Measurements from ENCODE around the gene ROBO4. TPM values are rescaled to one million over a fixed set of nuclear protein-coding genes. Genes with fewer than 3 reads are reported as not detected.

The ROBO4 gene
- 1.6 TPM for total RNA-seq

- DNase-seq (ENCODE audit: low spot score in 2 of 2) (no peak), FAIRE-seq (no peak)
Measured at GRCh38 chr11:124897674-124898262, at the start of gene ROBO4. ROBO4 (minus strand) TSS chr11:124897865; CDS start chr11:124897795, 70 bp downstream.

GRCh38 chr11:124946735-124947141, 49.1 kb upstream of the ROBO4 start:
- FAIRE-seq, result peak; percentile 36
- no peak for DNase-seq (ENCODE audit: low spot score in 2 of 2)

GRCh38 chr11:124945826-124946225, 48.2 kb upstream of the ROBO4 start:
- FAIRE-seq (no peak), DNase-seq (ENCODE audit: low spot score in 2 of 2) (no peak)

- FAIRE-seq (no peak), DNase-seq (ENCODE audit: low spot score in 2 of 2) (no peak)
Measured at GRCh38 chr11:124944565-124944964, 46.9 kb upstream of the ROBO4 start.

GRCh38 chr11:124943741-124944140, 46.1 kb upstream of the ROBO4 start:
- FAIRE-seq, result no peak
- DNase-seq (ENCODE audit: low spot score in 2 of 2), result no peak

DNA sequence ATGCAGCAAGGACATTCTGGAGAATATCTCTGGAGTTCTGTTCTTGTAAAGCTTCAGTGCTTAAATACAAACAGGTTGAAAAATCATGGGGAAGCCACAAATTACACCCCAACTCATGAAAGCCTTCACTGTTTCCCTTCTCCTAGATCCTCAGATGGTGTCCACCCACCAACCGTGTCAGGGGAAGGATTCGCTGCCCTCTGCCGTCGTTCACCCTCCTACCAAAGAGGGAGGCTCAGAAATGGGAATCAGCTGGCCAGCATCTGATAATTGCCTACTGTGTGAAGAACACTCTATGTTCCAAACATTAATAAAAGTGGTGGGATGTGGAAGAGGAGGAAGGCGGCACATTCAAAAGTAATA, 45.6 kb upstream of the ROBO4 start:
- DNase-seq (ENCODE audit: low spot score in 2 of 2), result no peak
- FAIRE-seq, result no peak

DNA sequence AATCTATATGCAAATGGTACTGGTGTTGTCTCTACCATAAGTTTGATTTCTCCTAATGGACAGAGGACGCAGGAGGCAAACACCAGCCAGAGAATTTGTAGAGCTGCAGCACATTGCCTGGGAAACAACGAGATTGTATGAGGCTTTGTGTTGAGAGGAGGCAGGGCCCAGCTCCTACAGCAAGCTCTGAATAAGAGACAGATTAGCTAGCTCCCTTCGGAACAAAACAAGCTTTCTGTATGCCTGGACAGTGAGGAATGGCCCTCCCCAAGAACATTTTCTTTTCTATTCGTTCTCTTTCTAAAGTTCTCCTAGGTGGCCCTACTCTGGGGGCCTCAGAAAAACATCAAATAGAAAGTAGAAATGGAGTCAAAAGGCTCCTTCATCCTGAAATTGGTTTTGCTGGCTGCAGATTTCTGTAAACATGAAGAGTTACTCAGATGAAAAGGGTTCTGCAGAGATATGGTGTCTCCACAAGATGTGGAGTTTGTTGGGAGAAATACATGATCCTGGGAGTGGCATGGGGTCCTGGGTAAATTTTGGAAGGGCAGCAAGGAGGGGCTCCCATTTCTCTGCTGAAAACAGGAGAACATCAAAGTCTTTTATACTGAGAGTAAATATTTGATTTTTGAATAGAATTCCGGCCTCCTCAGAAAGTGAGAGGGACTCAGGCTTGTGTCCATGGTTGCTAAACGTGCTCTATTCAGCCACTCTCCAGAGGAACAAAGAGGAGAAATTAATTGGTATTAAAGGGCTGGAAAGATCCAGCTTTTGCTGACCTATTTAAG, 45.0 kb upstream of the ROBO4 start:
- peak; percentile 69 for FAIRE-seq
- no peak for DNase-seq (ENCODE audit: low spot score in 2 of 2)

DNA sequence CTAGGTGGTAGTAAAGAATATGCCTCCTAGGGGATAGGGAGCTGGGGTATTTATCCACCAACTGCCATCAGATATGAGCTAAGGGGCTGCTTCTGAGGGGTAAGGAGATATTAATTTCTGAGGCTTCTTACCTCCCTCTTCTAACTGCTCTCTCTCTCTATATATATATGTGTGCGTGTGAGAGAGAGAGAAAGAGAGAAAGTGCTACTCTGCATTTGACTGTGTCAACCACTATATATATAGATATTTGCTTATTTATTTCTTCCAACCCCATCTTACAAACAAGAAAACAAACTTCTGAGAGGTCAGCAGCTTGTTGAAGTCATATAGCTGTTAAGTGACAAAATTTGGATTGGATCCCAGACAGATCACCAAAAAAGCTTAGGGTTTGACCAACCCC, 44.0 kb upstream of the ROBO4 start:
- DNase-seq (ENCODE audit: low spot score in 2 of 2) (no peak), FAIRE-seq (no peak)

DNA sequence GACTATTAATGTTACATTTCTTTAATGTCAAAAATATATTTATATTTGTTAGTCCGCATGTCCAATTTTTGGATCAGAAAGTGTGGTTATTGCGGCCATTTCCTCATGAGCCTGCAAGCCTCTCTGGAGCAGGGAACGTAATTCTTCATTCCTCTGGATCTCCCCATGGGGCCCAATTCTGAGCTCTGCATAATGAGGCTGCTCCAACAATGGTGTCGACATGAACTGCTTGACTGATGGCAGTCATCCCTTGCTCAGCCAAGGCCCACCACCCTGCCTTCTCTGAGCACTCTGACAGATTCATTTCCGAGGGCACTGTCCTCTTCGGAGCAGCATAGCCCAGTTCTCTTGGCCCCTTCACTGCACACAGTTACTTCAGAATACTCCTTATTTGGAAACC, 41.3 kb upstream of the ROBO4 start:
- FAIRE-seq (no peak), DNase-seq (ENCODE audit: low spot score in 2 of 2) (no peak)

DNA sequence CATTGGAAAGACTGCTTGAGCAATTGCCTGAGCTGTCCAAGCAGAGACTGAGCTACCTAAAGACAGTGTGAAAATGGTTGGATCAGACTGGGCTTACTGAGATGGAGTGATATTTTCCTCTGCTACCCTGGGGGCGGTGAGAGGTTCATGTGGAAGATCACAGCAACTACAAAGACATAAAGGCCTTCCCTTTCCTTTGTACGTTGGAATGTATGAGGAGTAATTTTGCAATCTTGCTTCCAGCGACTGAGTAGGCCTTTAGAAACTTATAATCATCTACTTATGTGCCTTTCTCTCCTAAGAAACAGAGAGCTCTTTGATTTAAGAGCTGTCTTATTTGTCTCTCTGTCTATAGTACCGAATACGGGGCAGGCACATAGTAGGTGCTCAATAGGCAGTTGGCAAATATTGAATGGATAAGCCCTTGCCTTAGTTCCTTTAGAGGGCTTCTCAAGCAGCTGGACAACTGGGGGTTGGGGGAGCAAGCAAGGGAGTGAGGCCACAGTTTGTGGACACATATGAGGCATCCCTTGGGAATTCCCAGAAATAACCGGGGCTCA, 40.6 kb upstream of the ROBO4 start:
- DNase-seq (ENCODE audit: low spot score in 2 of 2), result no peak
- FAIRE-seq, result no peak

DNA sequence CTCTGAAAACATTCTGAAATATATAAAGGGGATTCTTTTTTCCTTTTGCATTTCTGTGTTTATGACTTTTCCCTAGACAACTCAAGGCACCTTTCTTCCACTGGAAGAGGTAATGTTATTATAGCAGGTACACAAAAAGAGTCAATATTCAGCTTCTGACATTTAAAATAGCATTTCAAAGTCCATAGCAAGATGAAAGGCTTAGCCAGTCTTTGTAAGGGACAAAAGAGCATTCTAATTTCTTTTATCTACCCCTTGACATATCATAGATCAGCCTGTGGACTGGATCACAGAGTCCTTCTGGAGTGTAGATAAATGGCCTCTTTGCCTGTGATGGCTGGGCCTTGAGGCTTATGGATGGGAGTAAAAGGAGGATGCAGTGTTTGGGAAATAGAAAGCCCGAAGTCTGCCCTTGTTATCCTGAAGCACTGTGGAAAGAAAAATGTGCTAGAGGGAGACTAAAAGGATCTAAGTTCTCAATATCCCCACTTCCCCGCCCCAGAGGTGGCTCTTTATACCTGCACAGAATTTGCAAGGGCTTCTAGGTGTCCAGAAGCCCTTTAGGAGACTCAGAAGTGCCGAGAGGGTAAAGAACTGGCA, 39.8 kb upstream of the ROBO4 start:
- DNase-seq (ENCODE audit: low spot score in 2 of 2) (no peak), FAIRE-seq (no peak)

- DNase-seq (ENCODE audit: low spot score in 2 of 2), result no peak
- no peak for FAIRE-seq
Measured at GRCh38 chr11:124935548-124936514, 38.2 kb upstream of the ROBO4 start, which contains the start of gene HEPACAM. HEPACAM (minus strand) TSS chr11:124936047; CDS start chr11:124936006, 41 bp downstream.

DNA sequence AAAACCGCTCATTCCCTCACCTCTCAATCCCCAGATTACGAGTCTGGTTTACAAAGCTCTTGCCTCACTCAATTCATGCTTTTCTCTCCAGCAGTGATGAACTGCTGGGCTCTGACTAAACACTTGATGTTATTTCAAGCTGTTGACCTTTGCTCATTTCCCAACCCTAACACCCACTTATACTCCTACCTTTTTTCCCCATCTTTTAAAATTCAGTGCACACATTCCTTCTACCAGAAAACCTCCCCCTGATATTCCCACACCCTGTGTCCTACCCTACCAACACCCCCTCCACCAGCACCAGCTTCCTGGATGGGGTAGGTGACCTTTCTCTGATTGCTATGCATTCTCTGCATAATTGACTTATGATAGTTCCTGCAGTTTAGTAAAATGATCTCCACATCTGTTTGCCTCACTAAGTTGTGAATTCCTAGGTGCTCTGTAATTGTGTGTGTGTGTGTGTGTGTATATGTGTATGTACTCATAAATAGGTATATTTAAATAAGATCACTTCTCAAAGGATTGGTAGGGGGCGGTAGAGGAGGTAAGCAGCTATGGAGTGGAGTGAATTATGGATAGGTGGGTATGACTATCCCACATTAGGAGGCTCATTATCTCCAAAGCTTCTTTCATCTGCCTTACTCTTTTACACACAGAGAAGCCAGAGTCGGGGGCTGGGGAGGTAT, 37.3 kb upstream of the ROBO4 start:
- DNase-seq (ENCODE audit: low spot score in 2 of 2) (no peak), FAIRE-seq (no peak)

GRCh38 chr11:124930799-124931198, 33.1 kb upstream of the ROBO4 start:
- no peak for FAIRE-seq
- no peak for DNase-seq (ENCODE audit: low spot score in 2 of 2)

DNA sequence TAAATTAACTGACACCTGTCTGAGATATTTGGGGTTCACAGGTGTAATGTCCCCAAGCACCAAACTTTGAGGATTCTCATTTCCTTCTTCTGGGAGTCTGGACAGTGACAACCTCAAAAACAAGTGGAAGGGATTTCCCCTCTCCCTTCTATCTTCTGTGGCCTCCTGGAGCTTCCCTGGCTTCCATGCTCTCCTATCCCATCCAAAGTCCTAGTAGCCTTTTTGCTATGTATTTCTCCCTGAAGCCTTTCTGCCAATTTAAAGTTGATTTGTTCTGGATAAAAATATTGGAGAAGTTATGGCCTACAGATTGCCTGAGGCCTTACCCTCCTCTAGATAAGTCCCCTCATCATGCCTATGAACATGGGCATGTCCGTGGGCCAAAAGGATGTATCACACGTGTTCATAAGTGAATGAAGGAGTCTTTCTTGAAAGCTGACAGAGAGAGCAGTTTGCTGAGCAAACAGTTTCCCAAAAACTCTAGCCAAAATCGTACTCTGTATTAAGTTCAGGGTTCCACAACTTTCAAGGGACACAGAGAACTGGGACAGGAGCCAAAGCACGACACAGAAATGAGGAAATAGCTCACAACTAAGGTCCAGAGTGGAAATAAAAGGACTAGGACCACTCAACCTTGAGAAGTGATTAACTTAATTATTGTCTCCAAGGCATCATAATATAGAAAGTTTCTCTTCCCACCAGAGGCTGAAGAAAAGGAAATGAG, 31.4 kb upstream of the ROBO4 start:
- FAIRE-seq (no peak), DNase-seq (ENCODE audit: low spot score in 2 of 2) (no peak)

- DNase-seq (ENCODE audit: low spot score in 2 of 2), result no peak
Measured at GRCh38 chr11:124923296-124923695, 25.6 kb upstream of the ROBO4 start.

DNA sequence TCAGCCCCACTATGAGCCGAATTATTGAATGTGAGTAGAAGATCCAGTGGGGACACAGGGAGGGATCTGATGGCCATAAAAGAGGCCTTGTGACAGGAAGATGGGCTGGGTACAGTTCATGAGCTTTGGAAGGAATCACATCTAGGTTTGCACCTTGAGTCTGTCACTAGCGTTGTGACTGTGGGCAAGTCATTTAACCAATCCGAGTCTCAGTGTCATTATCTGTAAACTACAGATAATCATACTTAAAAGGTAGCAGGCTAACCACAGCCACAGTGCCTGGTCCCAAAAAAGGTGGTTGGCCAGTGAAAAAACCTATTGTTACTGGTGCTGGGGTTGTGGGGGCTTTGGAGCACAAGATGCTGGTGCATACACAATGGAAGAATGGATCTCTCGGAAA, 25.2 kb upstream of the ROBO4 start:
- DNase-seq (ENCODE audit: low spot score in 2 of 2) (no peak), FAIRE-seq (no peak)

More at GRCh38 chr11:124923296-124923695, 25.6 kb upstream of the ROBO4 start:
- FAIRE-seq, result no peak

- FAIRE-seq (no peak), DNase-seq (ENCODE audit: low spot score in 2 of 2) (peak; percentile 61 to 75)
Measured at GRCh38 chr11:124920870-124921609, 23.4 kb upstream of the ROBO4 start.

All from frontal cortex (tissue), 4 donors.